Measurements from ENCODE around the gene NIN.

Gene NIN

DNA sequence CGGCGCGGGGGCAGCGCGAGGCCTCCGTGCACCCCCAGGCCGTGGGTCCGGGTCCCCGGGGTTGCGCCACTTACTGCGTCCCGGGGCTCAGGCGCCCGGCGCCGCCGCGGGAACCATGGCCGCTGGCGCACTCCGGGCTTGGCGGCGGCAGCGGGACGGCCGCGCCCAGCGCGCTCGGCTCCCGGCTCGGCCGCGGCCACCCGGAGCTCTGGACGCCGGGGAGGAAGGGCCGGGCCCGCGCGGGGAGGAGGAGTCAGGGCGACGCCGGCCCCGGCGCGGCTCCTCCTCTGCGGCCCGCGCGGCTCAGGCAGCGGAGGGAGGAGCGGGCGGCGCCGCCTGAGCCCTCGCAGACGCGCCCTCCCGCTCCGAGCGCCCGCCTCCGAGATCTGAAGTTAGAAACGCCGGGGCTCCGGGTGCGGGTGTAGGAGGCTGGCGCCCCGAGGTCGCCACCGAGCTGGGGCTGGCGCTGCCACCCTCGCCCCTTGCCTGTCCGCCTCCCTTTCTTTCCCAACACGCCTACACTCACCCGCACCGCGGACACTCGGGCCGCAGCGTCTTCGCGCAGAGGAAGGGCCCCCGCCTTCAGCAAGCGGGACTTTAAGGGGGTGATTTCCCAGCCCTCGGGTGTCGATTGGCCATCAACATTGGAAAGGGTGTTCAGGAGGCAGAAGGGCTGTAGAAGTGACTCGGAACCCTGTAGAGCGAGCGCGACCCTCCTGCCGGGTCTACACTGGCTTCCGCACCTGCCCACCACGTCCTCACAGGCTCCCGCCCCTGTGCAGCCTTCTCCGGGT, at the start of gene NIN:
NIN (minus strand) TSS at position 231 of the 794 bp plus-strand sequence. CDS start 9,106 bp downstream, outside the sequence.
- peak; percentile 76 to 77 for DNase-seq

DNA sequence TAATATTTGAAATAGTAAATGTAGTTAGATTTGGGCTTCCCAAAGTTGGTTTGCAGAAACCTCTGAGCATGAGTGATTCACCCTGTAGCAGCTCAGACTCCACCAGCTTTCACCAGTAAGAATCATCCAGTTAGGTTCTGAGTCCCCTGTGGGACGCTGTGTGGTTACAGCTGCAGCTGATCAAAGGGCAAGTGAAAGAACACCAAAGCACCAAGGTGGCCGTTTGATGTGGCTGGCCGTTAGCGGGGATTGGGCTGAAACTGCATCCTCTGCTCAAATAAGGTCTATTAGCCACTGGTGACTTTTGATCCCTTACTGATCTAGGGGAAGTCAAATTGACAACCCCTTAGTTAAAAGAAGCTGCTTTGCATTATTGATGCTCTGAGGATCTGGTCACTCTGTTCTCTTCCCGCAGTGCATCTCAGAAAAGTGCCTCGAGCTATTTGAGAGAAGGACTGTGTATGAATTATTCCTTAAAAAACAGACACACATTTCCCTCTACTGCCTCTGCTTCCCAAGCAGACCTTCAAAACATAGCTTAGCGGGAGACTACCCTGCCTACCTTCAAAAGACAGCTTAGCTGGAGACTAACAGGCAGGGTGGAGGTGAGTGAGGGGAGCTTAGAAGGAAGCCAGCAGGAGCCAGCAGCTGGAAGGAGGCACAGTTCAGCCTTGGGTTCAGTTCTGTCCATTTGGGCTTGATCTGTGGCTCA, 44.6 kb upstream of the NIN start:
- no peak for DNase-seq

DNA sequence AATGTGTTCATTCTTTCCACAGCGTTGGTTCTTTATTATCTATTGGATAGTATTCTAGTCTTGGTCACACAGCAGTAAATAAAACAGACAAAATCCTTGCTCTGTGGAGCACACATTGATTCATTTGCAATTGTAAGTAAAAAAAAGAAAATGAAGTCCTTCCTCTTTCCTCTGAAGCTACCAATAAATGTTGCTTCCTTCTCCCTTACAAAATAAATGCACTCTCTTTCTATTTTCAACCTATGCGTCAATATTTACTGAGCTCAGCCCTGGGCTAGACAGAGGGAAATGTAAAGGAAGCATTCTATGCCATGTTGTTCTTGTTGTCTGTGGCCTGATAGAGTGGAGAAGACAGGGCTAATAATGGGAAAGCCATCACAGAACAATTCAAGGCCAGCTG, 43.8 kb upstream of the NIN start:
- peak; percentile 32 to 56 for DNase-seq

DNA sequence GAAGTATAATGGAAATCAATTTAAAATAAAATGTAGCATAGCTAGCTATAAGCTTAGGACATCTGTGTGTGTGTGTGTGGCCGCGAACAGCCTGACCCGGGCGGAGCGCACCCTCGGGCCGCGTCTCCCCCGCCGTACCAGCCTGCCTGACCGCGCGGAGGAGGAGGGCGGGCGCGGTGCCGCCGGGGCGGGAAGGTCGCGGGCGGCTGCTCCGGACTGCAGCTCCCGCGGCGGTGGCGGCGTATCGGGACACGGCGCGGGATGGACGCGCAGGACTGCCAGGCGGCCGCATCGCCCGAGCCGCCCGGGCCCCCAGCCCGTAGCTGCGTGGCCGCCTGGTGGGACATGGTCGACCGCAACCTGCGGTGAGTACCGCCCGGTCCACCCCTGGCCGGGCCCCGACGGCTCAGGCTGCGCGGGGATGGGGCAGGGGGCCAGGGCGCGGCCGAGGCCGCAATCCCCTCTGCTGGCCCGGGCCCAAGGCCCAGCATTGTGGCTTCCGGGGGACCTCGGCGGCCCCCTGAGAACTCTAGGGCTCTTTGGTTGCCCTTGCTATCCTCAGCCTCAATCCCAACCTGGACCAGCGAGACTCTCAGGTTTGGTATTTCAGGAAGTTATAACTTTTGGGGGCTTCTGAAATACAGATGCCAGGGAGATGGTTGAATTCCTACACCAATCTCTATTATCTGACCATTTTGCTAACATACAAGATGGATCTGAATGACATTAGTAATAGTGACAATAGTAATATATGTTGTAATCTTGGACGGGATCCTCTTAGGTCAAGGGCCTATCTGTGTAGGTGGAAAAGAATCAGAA, 41.2 kb upstream of the NIN start, which contains the start of gene ABHD12B:
ABHD12B (plus strand) TSS at position 140 of the 819 bp plus-strand sequence; CDS start at position 262, 122 bp downstream.
- DNase-seq, result peak; percentile 28 to 66

DNA sequence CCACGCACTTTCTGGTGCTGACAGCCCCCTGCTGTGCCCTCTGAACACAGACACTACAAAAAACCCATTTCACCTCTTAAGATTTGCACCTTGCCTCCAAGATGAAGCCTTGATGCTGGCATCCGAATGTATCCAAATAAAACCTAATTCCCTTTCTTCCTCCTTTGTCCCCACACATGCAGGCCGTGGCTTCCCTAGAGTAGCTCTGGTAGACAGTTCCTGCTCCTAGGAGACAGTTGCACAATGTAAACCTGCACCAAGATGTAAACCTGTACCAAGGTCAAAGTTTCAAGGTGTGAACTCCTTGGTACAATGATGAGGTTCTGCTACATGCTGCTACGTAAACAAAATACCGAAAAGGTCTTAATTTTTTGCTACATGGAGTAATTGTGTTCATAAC, 40.3 kb upstream of the NIN start:
- peak in 1 of 2 donors; percentile 15 for DNase-seq

DNA sequence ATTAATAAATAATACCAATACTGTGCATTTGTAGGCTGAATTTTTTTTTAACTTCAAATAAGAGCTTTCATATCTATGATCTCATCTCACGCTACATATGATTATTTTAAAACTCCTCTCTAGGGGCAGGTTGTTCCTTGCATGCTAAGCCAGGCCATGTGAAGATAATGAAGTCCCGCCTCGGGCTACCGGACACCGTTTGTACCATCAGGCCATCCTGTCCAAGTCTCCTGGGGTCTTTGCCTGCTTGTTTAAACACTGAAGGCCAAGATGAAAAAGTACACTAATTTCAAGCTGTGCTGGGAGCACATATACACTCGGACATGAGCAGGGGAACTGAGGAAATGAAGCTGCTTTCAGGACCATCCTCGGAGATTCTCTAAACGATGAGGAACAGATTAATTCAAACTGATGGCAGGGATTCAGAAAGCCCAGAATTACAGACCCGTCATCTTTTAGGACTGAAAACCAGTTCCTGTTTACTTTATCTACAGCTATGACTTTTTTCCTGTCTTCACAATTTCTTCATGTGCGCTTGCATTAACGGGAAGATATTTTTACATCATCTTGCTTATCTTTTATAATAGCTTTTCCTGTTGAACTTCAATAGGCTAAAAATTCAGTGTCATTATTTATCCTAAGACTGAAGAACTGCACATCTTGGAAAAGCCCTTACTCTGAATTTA, 34.6 kb upstream of the NIN start:
- DNase-seq, result peak; percentile 42 to 58

GRCh38 chr14:50864946-50865345, 34.0 kb upstream of the NIN start:
- no peak for DNase-seq

DNA sequence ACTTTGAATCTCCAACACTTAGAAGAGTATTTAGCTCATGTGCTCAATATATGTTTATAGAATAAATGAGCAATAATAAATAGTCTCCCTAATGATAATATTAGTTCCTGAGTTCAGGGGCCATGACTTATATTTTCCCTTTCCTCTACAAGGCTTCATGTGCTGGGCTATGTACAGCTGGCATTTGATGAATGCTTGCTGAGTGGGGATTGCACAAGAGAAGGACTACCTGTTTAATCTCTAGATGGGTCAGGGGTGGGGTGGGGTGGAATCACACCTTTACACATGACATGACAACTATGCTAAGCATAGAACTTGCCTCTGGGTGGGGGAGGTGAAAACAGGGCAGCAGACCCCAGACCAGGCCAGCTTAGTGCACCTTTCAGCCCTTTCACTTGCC, 33.3 kb upstream of the NIN start:
- no peak for DNase-seq

DNA sequence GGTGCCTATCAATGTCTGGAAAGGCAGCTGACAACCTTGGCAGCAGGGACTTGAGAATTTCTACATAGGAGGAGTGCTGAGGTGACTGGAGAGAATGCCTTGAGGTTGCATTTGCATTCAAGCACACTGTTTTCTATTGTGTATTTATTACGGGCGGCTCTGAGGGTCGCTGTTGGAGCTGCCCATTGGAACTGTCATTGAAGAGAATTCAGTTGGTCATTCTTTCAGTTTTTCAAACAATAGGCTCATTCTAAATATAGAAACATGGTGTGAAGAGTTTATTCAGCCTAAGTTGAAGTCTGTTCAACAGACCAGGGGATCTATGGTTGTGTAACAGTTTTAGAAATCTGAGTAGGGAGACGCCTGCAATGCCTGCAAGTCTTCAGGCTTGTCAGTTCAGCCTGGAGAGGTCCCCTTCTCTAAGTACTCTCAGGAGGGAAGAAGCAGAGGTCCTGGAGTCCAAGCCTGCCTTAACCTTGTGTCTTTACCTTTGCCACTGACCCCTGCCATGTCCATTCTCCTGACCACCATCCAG, 31.1 kb upstream of the NIN start:
- DNase-seq, result no peak

DNA sequence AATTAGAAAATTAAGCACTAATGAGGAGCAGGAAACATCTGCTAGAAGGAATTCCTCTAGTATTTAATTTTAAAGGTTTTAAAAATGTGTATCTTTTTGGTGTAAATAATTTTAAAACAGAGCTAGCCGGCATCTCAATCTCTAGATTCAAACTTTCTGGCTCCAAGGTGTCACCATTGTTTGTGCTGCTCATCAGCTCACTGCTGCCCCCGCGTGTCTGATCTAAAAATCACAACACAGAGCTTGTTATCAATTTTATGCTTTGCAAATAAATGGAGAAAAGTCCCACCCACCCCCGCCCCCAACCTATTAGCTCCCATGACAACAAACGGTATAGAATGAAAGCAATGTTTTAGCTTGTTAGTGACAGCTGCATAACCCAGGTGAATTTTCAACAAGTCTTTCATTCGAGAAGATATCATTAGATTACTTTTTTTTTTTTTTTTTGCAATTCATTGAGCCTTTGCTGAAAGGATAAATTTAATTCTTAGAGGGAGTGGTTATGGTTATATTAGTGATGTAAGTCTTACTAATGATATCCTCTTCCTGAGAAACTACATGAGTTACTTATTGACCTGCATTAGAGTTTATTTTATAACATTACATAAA, 29.6 kb upstream of the NIN start:
- peak; percentile 68 to 95 for DNase-seq

- no peak for DNase-seq
Measured at GRCh38 chr14:50859296-50859624, 28.3 kb upstream of the NIN start.

GRCh38 chr14:50856660-50857059, 25.7 kb upstream of the NIN start:
- DNase-seq, result no peak

GRCh38 chr14:50855558-50855957, 24.6 kb upstream of the NIN start:
- no peak for DNase-seq

- DNase-seq, result peak; percentile 23 to 38
Measured at GRCh38 chr14:50854521-50854920, 23.6 kb upstream of the NIN start.

- no peak for DNase-seq
Measured at GRCh38 chr14:50853891-50854290, 22.9 kb upstream of the NIN start.

- no peak for DNase-seq
Measured at GRCh38 chr14:50846226-50846880, 15.4 kb upstream of the NIN start.

- no peak for DNase-seq
Measured at GRCh38 chr14:50845166-50845565, 14.2 kb upstream of the NIN start.

DNA sequence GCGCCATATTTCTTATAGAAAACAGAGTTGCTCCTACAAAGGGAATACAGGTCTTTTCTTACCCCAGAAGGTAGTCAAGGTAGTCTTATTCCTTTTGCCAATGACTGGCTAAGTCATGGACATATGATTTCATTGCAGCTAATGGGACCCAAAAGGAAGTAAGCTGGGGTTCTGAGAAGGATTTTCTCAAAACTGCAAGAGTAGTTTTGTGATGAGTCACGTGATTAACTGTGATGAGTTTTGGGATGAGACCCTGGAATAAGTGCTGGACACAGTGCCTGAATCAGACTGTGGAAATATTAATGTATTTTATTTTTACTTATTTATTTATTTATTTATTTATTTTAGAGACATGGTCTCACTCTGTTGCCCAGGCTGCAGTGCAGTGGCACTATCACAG, 13.4 kb upstream of the NIN start:
- no peak for DNase-seq

DNA sequence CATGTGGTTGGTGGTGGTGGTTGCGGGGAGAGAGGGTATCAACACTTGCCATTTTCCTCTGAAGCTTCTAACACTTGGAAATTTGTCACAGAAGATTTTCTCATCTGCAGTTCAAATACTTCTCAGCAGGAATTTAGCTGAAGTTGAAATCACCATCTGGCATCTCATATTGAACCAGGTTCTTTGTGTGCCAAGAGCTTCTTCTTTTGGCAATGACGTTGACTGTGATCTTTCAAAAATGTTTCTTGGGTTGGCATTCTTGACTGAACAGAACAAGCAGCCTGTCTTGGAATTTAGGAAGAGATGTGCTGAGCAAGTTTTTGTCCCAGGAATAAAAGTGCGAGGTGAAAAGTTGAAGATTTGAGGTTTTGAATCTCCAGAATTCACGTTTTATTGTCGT, 8.7 kb upstream of the NIN start:
- DNase-seq, result no peak

DNA sequence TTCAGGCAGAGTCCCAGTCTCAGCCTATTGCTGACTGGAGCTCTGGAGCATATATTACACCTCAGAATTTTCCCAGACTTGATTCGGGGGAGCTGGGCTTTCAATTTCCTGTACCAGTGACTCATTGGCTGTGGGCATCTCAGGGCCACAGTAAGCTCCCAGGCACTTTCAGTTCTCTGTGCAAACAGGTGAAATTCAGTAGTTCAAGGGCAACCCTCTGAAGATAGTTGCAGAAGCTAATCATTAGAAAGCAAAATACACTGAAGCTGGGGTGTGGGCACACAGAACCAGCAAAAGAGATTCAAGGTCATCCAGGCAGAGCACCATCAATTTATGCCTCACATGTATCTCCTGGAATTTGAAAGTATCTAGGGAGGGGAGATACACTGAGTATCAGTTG, 8.1 kb upstream of the NIN start:
- no peak for DNase-seq

- DNase-seq, result no peak
Measured at GRCh38 chr14:50837850-50838470, 7.0 kb upstream of the NIN start.
